Endothelial cell of hepatic sinusoid (primary cell): ENCODE data around the gene TRMU.

Experiments used
- in situ Hi-C: cut with HindIII; loops from 2 replicates; pipeline ENCODE4 v1.10.0; 2017; ENCODE audit warnings: low sequenced_read_pairs

TRMU gene, protein sequence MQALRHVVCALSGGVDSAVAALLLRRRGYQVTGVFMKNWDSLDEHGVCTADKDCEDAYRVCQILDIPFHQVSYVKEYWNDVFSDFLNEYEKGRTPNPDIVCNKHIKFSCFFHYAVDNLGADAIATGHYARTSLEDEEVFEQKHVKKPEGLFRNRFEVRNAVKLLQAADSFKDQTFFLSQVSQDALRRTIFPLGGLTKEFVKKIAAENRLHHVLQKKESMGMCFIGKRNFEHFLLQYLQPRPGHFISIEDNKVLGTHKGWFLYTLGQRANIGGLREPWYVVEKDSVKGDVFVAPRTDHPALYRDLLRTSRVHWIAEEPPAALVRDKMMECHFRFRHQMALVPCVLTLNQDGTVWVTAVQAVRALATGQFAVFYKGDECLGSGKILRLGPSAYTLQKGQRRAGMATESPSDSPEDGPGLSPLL

DNA sequence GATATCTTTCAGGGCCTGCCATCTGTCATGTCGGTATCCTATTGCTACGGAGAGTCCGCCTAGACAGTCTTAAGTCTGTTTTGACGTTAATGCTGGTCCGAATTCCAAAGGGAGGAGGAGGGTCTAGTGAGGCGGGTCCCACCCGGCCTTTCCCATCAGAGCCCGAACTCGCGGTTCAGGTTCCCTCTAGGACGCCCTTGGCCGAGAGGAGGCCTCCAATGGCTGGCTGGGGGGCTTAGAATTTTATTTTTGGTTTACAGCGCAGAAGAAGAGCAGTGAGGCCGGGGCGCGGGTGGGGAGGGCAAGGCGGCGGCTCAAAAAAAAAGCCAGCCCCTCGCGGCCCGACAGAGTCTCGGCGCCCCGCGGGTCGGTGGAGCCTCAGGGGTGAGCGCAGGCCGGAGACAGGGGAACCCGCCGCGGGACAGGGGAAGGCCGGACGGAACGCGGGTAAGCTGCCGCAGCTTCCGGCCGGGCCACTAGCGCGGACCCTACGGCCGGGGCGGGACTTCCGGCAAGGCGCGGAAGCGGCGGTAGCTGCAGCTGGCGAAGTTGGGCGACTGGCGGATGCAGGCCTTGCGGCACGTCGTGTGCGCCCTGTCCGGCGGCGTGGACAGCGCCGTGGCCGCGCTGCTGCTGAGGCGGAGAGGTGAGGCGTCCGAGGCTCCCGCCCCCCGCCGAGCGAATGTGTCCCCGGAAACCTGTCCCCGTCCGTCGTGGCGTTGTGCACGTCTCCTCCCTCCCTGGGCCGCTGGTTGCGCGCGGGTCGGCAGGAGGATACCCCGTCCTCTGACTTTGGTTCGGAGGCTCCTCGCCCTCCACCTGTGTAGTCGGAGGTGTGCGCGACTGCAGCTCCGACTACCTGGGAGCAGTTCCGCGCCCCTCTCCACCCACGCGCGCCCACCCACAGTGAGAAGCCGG, at the start of gene TRMU:
Gene TRMU, plus strand, starts transcription at position 514 of the 918 bp plus-strand sequence. Its CDS starts 51 bp downstream, at position 565.
- in situ Hi-C loops, result loop anchor here (10.0 kb wide), 4 partner anchors 109 to 311 kb away; no protein-coding TSS in a partner anchor

DNA sequence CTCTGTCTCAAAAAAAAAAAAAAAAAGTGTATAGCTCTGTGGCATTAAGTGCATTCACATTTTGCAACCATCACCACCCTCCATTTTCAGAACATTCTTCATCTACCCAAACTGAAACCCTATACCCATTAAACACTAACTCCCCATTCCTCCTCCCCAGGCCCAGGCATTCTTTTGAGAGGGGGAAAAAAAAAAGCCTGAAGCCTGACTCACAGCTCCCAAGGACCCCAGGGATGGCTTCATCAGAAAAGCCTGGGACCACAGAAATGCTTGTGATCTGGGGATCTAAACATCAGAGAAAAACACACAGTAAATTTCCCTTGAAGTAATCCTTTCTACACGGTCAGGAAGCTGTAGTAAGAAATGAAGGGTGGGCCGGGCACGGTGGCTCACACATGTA, 49.5 kb upstream of the TRMU start:
- in situ Hi-C loops, result no loop called here

DNA sequence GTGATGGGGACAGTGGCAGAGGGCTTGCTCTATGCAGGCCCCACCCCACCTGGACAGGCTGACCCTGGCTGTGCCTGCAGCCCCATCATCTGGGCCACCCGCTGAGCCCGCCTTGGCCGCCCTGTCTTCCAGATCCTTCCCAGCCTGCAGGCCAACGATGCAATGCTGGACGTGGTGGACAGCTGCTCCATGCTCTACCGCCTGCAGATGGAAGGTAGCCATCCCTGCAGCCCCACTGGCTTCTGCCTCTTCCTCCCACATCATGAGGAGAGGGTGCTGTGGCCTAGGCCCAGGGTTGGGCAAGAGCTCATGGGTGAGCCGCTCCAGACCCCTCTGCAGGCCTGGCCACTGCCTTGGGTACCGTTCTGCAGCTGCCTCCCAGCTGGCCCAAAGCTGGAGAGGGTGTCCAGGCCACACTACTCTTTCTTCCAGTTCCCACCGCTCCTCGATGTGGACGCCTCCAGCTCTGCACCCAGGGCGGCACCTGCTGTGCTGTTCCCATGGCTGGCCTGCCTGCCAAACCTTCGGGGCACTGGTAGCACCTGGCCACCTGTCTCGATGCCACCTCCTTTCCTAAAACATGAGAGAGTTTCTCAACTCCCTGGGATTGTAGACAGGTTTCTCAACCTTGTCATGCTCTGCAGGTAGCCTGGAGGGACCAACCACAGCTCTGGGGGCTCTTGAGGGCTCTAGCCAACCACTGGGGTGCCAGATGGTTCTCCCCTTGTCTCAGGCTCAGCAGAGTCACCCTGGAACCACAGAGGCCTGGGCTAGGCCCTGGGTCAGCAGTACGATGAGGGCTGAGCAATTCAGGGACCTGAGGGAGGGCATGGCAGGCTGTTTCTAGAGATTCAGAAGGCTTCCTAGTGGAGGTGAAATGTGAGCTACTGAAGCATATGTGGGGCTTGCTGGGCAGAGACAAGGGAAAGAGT, 48.3 kb upstream of the TRMU start:
- in situ Hi-C loops, result no loop called here

DNA sequence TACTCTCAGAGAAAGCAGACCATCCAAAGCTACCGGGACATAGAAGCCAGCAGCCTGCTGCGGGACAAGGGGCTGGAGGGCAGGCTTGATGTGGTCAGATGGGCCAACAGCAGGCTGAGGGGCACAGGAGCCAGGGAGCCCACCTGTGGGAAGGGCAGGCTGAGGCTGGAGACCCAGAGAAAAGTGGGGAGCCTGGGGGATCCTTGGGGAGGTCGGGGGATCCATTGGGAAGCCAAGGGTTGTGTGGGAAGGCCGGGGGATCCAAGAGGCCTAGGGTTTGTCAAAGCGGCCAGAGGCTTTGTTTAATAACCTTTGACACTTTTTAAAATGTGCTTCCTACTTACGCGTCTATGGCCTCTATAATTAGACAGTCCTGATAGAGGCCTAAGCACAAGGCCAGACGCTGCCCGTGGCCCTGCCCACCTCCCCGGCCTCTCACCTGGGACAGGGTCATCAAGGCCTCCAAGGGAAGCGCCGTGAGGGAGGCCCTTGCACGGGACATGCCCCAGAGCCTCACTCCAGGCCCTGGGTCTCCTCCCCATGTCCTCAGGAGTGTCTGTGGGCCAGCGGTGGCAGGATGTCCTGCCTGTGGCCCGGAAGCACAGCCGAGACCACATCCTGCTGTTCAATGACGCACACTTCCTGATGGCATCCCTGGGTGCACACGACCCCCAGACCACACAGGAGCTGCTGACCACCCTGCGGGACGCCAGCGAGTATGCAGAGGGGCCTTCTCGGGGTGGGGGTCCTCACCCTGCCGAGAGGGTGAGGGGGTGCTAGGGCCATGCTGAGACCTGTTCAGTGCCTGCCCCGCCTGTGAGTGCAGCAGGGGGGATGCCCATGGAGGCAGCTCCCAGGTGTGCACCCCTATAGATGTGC, 47.4 kb upstream of the TRMU start:
- in situ Hi-C loops, result no loop called here

DNA sequence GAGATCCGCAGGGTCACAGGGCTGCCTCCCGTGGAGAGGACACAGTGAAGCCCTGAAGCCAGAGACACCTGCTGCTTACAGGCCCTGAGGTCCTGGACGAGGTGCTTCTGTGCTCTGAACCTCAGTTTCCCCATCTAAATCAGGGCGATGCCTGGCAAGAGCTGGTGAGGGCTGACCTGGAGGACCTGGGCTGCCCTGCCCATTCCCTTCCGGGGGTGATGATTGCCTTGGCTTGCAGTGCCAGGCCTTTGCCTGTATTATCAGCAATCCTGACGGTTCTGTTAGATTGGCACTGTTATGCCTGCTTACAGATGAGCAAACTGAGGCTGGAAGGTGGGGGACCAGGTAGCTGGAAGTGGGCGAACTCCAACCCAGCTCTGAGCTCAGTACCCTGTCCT, 46.7 kb upstream of the TRMU start:
- in situ Hi-C loops, result no loop called here

DNA sequence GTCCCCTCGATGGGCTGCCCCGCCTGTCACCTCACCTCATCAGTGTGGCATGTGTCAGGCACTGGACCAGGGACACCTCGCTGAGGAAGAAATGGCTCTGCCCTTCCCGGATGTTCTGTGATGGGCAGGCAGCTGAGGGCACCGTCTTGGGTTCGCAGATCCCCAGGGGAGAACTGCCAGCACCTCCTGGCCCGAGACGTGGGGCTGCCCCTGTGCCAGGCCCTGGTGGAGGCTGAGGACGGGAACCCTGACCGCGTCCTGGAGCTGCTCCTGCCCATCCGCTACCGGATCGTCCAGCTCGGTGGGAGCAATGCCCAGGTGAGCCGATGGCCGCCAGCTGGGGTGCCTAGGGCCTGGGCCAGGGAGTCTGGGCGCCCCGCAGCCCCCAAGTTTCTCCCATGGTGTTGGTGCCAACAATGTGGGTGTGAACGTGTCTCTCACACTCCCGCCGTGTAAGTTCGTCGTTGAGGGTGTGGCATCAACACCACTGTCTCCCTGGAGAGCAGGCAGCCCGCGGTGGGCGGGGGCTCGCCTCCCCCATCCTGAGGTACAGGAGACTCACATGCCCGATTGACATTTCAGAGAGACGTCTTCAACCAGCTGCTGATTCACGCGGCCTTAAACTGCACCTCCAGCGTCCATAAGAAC, 46.1 kb upstream of the TRMU start:
- in situ Hi-C loops, result no loop called here

DNA sequence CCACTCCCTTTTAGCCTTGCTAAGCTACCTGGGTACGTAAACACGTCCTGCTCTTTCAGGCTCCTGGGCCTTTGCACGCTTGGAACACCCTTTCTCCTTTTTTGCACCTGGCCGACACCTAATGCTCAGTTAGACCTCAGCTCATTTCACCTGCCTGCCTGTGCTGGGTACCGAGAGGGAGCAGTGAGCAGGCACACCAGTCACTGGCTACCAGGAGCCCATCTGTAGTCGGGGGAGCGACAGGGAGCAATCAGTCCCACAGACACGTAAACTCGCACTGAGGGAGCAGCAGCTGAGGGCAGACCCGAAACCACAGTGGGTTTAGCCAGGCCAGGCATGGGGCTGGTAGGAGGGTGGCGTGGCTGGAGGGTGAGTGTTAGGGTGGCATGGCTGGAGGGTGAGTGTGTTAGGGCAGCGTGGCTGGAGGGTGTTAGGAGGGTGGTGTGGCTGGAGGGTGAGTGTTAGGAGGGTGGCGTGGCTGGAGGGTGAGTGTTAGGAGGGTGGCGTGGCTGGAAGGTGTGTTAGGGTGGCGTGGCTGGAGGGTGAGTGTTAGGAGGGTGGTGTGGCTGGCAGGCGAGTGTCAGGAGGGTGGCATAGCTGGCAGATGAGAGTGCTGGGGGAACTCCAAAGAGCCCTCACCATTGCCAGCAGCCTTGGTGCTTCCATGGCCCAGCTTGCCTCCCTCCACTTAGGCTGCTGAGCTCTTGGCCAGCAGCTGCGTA, 45.2 kb upstream of the TRMU start:
- in situ Hi-C loops, result no loop called here

DNA sequence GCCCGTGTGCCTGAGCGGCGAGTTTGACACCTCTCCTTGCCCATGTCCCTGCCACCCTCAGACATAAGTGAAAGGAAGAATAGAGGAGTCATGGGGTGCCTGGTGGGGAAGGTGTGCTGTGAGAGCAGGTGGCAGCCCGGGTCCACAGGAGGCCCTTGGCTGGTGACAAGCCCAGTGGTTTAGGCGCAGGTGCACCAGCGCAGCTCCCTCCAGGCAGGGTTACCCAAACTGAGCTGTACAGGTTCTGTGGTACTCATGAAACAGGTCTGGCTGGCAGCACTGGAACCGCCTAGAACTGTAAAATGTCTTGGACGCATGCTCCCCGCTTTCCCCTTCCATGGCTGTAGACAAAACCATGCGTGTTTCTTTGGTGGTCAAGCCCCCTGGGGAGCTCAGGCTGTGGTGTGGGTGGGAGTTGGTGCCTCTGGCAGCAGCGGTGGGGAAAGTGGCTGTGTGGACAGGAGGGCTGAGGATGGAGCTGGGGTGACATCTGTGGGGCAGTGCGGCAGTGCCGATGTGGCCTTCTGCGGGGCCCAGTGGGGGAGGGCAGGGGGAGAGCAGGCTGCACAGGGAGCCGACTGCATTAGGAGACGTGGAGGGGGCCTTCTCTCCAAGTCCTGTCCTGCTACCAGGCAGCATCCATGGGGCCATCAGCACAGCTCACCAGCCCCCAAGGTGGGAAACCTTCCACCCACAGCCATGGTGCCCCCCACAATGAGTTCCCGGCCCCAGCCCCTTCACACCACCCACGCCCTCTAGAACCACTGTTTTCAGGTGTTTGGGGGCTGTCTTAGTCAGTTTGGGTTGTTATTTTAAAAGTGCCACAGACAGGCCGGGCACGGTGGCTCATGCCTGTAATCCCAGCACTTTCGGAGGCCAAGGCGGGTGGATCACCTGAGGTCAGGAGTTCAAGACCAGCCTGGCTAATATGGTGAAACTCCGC, 44.4 kb upstream of the TRMU start:
- in situ Hi-C loops, result no loop called here

DNA sequence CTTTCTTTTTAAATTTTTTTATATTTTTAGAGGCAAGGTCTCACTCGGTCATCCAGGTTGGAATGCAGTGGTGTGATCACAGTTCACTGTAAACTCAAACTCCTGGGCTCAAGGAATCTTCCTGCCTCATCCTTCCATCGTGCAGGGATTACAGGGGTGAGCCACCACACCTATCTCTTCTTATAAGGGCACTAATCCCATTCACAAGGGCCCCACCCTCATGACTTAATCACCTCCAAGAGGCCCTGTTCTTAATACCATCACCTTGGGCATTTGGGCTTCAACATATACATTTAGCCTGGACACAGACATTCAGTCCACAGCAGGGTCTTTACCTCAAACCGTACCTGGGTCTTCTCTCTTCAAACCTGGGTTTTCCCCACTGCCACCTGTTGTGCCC, 43.3 kb upstream of the TRMU start:
- in situ Hi-C loops, result no loop called here

DNA sequence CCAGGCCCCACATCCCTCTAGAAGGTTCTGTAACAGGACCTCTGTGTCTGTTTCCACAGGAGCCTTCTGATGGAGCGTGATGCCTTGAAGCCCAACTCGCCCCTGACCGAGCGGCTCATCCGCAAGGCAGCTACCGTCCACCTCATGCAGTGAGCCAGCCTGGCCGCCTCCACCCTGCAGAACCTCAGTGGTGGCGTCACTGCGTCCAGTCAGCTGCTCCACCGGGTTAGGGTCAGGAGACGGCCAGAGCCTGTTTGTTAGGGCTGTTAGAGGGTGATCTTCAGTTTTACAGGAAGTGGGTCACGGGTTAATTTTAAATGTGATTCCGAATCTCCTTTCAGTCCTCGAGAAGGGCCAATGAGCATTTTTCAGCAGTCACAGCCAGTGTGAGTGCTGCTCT, 42.8 kb upstream of the TRMU start:
- in situ Hi-C loops, result no loop called here

DNA sequence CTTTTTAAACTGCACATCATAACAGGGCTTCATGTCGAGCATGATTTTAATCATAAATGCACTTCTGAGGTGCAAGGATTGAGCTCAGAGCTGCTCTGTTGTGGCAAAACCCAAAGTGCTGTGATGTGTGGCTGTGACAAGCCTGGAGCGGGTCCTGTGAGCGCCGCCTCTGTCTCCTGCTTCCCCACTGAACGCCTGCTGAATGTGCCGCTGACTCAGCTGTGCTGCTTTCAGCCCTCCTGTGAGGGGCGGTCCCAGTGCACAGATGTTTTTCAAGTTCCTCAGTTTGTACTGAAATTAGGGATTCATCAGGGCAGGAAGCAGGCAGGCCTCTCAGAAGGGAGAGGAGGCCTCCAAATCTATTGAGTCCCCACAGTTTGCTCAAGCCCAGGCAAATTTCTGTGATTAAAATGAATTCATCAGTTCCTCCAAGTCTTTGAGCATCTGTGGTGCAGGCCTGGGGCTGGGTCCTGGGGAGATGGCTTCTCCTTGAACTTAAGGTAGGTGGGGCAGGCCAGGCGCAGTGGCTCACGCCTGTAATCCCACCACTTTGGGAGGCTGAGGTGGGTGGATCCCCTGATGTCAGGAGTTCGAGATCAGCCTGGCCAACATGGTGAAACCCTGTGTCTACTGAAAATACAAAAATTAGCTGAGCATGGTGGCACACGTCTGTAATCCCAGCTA, 41.8 kb upstream of the TRMU start:
- in situ Hi-C loops, result no loop called here

DNA sequence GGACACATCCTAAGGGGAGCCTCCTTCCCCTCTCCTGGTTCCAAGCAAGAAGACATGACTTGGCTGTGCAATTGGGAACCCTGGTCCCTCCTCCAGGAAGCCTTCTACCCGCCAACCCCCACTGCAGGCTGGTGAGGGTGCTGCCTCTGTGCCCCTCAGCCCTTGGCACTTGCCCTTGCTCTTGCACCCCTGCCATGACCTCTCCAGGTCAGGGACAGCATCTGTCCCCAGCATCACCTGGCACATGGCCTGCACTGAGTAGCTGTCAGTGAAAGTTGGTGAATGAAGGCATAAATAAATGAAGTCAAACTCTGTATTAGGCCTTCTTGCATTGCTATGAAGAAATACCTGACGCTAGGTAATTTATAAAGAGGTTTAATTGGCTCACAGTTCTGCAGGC, 40.7 kb upstream of the TRMU start:
- in situ Hi-C loops, result no loop called here

DNA sequence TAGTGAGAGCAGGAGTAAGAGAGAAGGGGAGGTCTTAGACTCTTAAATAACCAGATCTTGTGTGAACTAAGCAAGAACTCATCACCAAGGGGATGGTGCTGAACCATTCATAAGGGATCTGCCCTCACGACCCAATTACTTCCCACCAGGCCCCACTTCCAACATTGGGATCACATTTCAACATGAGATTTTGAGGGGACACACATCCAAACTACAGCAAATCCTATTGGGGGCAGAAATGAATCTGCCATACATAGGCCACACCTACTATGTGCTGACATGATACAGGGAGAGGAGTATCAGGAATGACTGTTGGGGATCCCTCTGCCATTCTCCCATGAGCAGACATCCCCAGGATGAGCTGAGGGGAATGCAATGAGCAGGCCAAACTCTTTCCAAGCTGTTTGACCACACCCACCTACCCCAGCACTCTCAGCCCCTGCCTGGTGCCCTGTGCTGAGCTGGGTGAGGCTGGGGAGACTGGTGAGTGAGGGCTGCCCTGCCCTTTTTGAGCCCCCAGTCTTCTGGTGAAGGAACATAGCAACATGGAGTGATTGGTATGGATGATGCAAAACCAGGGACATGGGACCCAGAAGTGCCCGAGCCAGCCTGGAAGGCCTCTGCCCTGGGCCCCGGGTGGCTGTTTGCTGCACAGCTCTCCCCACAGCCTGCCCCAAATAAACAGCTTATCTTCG, 40.1 kb upstream of the TRMU start:
- in situ Hi-C loops, result no loop called here

DNA sequence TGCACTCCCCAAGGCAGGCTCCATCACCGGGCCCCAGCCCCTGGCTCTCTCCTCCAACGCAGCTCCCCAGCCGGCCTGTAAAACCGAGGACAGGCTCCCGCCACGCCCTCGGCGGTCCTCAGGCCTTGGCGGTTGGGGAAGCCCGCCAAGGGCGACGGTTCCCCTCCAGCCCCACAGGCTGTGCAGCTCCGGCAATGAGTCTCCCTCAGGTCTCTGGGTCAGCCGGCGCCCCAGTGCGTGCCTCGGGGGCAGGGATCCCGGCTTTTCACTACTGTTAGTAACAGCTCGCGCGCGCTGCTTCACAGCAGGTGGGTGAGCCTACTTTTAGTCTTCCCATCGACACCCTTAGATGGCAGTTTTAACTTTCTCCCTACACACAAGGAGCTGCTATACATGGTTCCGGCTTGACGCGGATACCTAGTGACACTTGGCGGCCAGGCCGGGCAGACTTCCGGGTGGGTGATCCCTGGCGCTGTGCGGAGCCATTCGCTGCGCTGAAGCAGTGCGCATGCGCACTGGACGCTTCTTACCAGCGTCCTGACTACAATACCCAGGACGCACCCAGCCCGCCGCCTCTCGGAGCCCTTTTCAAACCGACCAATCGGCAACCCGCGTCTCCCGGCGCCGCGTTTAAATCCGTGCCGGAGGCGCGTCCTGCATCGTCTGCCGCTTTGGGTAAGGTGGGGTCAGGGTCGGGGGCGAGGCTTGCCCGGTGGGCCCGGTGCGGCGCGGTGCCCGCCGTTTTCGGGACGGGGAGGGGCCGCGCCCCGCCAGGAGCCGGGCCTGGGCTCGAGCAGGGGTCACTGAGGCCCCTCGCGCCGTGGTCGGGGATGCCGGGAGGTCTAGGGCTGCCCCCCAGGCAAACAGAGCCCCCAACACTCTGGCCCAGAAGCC, 39.0 kb upstream of the TRMU start, which contains the start of gene GTSE1:
Gene GTSE1, plus strand, starts transcription at position 614 of the 894 bp plus-strand sequence. CDS start 531 bp downstream, outside the sequence.
- in situ Hi-C loops, result no loop called here

DNA sequence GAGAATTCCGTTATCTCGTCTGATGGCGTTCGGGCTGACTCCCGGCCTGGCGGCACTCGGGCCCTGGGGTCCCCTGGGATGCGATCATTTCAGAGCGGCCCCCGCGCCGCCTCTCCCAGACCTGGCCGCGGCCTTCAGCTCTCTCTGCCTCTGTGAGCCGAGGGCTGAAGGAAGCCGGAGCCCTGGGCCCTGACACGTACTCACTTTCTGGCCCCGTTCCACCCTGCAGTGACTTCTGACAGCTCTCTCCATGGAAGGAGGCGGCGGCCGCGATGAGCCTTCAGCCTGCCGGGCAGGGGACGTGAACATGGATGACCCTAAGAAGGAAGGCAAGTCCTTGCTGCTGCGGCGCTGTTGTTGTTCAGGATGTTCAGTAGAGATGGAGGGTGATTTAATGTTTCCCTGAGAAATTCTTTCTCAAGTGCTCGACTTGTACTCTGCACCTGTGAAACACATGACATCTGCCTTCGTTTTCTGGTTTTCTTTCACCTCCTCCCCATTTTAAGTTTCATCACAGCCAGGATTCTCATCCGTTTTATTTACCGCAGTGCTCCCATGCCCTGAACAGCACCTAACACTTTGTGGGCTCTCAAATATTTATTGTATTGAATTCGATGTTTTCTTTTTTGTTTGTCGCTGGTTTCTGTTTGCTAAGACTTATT, 38.2 kb upstream of the TRMU start:
- in situ Hi-C loops, result no loop called here
